Lung (tissue), 12 donors: ENCODE data around the gene GNG2. TPM values are rescaled to one million over a fixed set of nuclear protein-coding genes. Genes with fewer than 3 reads are reported as not detected.

Experiments
- ATAC-seq: fragments of 200-7000 bp; cut with Tn5 transposase; one replicate; pipeline ENCODE4 v1.9.1; 2020; ENCODE audit warnings: moderate number of reproducible peaks; ENCODE audit not compliant: insufficient read depth, low FRiP score
- DNase-seq, 3 donors: peaks; one replicate each; pipeline ENCODE4 v3.0.0-alpha.2; 2013 to 2017
- H3K27ac ChIP-seq, 2 donors: one replicate each; pipeline ENCODE4 v1.5.1; 2013; ENCODE audit warnings: mild to moderate bottlenecking in 2 of 2, moderate library complexity in 2 of 2, control low read depth in 1 of 2, inconsistent platforms in 1 of 2, low read depth in 1 of 2, low read length in 1 of 2
- H3K27me3 ChIP-seq, 3 donors: one replicate each; pipeline ENCODE4 v1.5.1; 2013; ENCODE audit warnings: low read length in 2 of 3; ENCODE audit not compliant: control insufficient read depth in 3 of 3, insufficient read depth in 3 of 3
- H3K36me3 ChIP-seq, 4 donors: one replicate each; pipeline ENCODE4 v1.5.1; 2013; ENCODE audit warnings: low read length in 4 of 4, mild to moderate bottlenecking in 1 of 4, moderate library complexity in 1 of 4; ENCODE audit not compliant: control insufficient read depth in 4 of 4, insufficient read depth in 4 of 4
- H3K4me1 ChIP-seq, 5 donors: one replicate each; pipeline ENCODE4 v1.5.1; 2013; ENCODE audit warnings: low read length in 5 of 5, mild to moderate bottlenecking in 2 of 5, moderate library complexity in 1 of 5; ENCODE audit not compliant: control insufficient read depth in 5 of 5, insufficient read depth in 5 of 5
- H3K4me3 ChIP-seq: one replicate; pipeline ENCODE4 v1.5.1; 2013; ENCODE audit warnings: mild to moderate bottlenecking, control low read depth, moderate library complexity
- H3K9ac ChIP-seq, 2 donors: one replicate each; pipeline ENCODE4 v1.5.1; 2013; ENCODE audit warnings: low read length in 2 of 2, control low read depth in 1 of 2; ENCODE audit not compliant: insufficient read depth in 1 of 2
- H3K9me3 ChIP-seq, 4 donors: one replicate each; pipeline ENCODE4 v1.5.1; 2013; ENCODE audit warnings: low read length in 3 of 4, mild to moderate bottlenecking in 1 of 4, moderate library complexity in 1 of 4; ENCODE audit not compliant: control insufficient read depth in 4 of 4, insufficient read depth in 3 of 4
- CTCF ChIP-seq: IDR thresholded peaks from 2 replicates; pipeline ENCODE4 v1.5.1; 2012; ENCODE audit warnings: mild to moderate bottlenecking; ENCODE audit errors: control extremely low read depth, extremely low read depth
- WGBS, 2 donors: extraction: QIAGEN DNeasy Blood & Tissue Kit; methylation state at CpG; one replicate each; pipeline ENCODE4 v1.1.7; 2013; 5-methylcytosine and 5-hydroxymethylcytosine counted together
- polyA plus RNA-seq, 2 donors: library from polyadenylated mRNA; stranded (reverse); fragments of 200-250 nt; gene quantifications; one replicate each; pipeline ENCODE4 v1.2.1, GENCODE V29; 2013
- total RNA-seq, 2 donors: library from RNA; depleted of rRNA in 1 of 2; stranded (reverse); fragments of >200 nt in 1 of 2; gene quantifications; one replicate each; pipeline ENCODE4 v1.2.1, GENCODE V29; 2014 to 2021
- donor health status: control.
- donor health status: control.
- donor health status: Bipolar disorder and iron deficiency.
- donor health status: healthy.
- donor health status: DM: yes; HTN: yes; CAD: no.

The GNG2 gene
- total and polyA plus RNA-seq, 4 donors: 3.7 to 42.3 (median 21.5) TPM

- H3K4me1 ChIP-seq: peaks cover 0 to 26% (median 0%) of the 10 kb centered on the region in 5 donors
- no peaks in the 10 kb centered on the region for H3K9me3 ChIP-seq
- ATAC-seq (no peak), DNase-seq (no peak)
- H3K9ac ChIP-seq: no peak overlapping the region
- no peak for TF ChIP-seq CTCF
- H3K36me3 ChIP-seq: peaks cover 0 to 2% (median 0%) of the 10 kb centered on the region in 4 donors
- H3K4me3 ChIP-seq: no peak overlapping the region
- 100% methylated on average over 1 of the region's 1 CpG for WGBS, 2 donors
- no peaks in the 10 kb centered on the region for H3K27me3 ChIP-seq
- H3K27ac ChIP-seq: no peak overlapping the region
Observed at GRCh38 chr14:51938137-51938536, 77.7 kb downstream of the GNG2 start.

- 87 to 92% methylated on average over 3 of the region's 3 CpGs for WGBS, 2 donors
- Histone ChIP-seq H3K9ac (peak overlapping the region in 1 of 2 donors; percentile 55), H3K27me3 (no peaks in the 10 kb centered on the region), H3K4me3 (no peak overlapping the region), H3K27ac (no peak overlapping the region), H3K9me3 (no peaks in the 10 kb centered on the region), H3K4me1 (peaks cover 0 to 26% (median 0%) of the 10 kb centered on the region in 5 donors), H3K36me3 (peaks cover 0 to 2% (median 0%) of the 10 kb centered on the region in 4 donors)
- ATAC-seq (no peak), DNase-seq (no peak)
- no peak for TF ChIP-seq CTCF
Observed at GRCh38 chr14:51938821-51939220, 78.4 kb downstream of the GNG2 start.

- Histone ChIP-seq H3K27ac (no peak overlapping the region), H3K9me3 (peaks cover 0 to 2% (median 0%) of the 10 kb centered on the region in 4 donors), H3K9ac (no peak overlapping the region), H3K36me3 (peaks cover 0 to 2% (median 0%) of the 10 kb centered on the region in 4 donors), H3K27me3 (no peaks in the 10 kb centered on the region), H3K4me3 (no peak overlapping the region), H3K4me1 (peaks cover 0 to 26% (median 0%) of the 10 kb centered on the region in 5 donors)
- 80 to 82% methylated on average over 6 of the region's 6 CpGs for WGBS, 2 donors
- no peak for ATAC-seq
- no peak for TF ChIP-seq CTCF
- DNase-seq: peak in 2 of 3 donors; percentile 49 to 57
Observed at GRCh38 chr14:51939226-51939625, 78.8 kb downstream of the GNG2 start.

GRCh38 chr14:51939755-51940301 is 79.4 kb downstream of the GNG2 start:
- H3K36me3 ChIP-seq: no peaks in the 10 kb centered on the region
- no peak overlapping the region for H3K4me3 ChIP-seq
- peak; percentile 75 to 92 (median 89) for DNase-seq
- peaks cover 0 to 6% (median 0%) of the 10 kb centered on the region in 4 donors for H3K9me3 ChIP-seq
- no peak overlapping the region for H3K27ac ChIP-seq
- TF ChIP-seq CTCF: no peak
- no peak for ATAC-seq
- H3K9ac ChIP-seq: no peak overlapping the region
- peaks cover 0 to 26% (median 0%) of the 10 kb centered on the region in 5 donors for H3K4me1 ChIP-seq
- no peaks in the 10 kb centered on the region for H3K27me3 ChIP-seq
- WGBS, 2 donors: 85 to 86% methylated on average over 10 of the region's 10 CpGs
